GM23338 (cell line): ENCODE measurements around the gene OR13A1. TPM values are rescaled to one million over a fixed set of nuclear protein-coding genes. Genes with fewer than 3 reads are reported as not detected.
"Not testable (repeated sequence)": the region's sequence is repeated elsewhere in the genome, so short reads cannot be mapped to it uniquely, and the experiment has no call there.

Source experiments
- ATAC-seq: fragments of 200-7000 bp; cut with Tn5 transposase; 3 replicates; pipeline ENCODE4 v1.9.1; 2020
- DNase-seq: peaks from one replicate; pipeline ENCODE4 v3.0.0-alpha.2; 2015; ENCODE audit warnings: low spot score
- H2AFZ ChIP-seq: fragments of 200-600 bp; sonication (generic); 2 replicates; pipeline ENCODE4 v1.8.0; 2016; ENCODE audit warnings: antibody characterized with exemption, mild to moderate bottlenecking, moderate library complexity
- H3F3A ChIP-seq: fragments of 200-600 bp; sonication (generic); replicated peaks from 2 replicates; pipeline ENCODE4 v1.8.0; 2017; ENCODE audit warnings: antibody characterized with exemption, mixed run types, low read depth
- H3K27ac ChIP-seq: fragments of 200-600 bp; sonication (generic); 2 replicates; pipeline ENCODE4 v1.6.1; 2016; ENCODE audit warnings: low read depth
- H3K27me3 ChIP-seq: fragments of 200-600 bp; sonication (generic); 2 replicates; pipeline ENCODE4 v1.8.0; 2016; ENCODE audit warnings: mild to moderate bottlenecking, mixed run types, moderate library complexity; ENCODE audit not compliant: insufficient read depth
- H3K36me3 ChIP-seq: fragments of 200-600 bp; sonication (generic); 2 replicates; pipeline ENCODE4 v1.8.0; 2016; ENCODE audit warnings: mild to moderate bottlenecking; ENCODE audit not compliant: insufficient read depth
- H3K4me1 ChIP-seq: fragments of 200-600 bp; sonication (generic); 2 replicates; pipeline ENCODE4 v1.8.0; 2016; ENCODE audit warnings: mild to moderate bottlenecking, moderate library complexity; ENCODE audit not compliant: insufficient read depth
- H3K4me2 ChIP-seq: fragments of 200-600 bp; sonication (generic); 2 replicates; pipeline ENCODE4 v1.7.1; 2017; ENCODE audit warnings: mixed run types
- H3K4me3 ChIP-seq: fragments of 200-600 bp; sonication (generic); 2 replicates; pipeline ENCODE4 v1.6.1; 2016; ENCODE audit warnings: mixed run types
- H3K79me2 ChIP-seq: fragments of 200-600 bp; sonication (generic); replicated peaks from 2 replicates; pipeline ENCODE4 v1.8.0; 2017; ENCODE audit warnings: mild to moderate bottlenecking; ENCODE audit not compliant: insufficient read depth
- H3K9me2 ChIP-seq: fragments of 200-600 bp; sonication (generic); 2 replicates; pipeline ENCODE4 v1.8.0; 2017; ENCODE audit not compliant: insufficient read depth
- H4K20me1 ChIP-seq: fragments of 200-600 bp; sonication (generic); replicated peaks from 2 replicates; pipeline ENCODE4 v1.8.0; 2017; ENCODE audit warnings: mild to moderate bottlenecking; ENCODE audit not compliant: insufficient read depth
- H3K27ac Mint-ChIP-seq: 2 replicates; pipeline ENCODE4 v1.8.0; 2020; ENCODE audit warnings: inconsistent platforms, mild to moderate bottlenecking, moderate library complexity, mixed read lengths
- H3K27me3 Mint-ChIP-seq: 3 replicates; pipeline ENCODE4 v1.8.0; 2022; ENCODE audit warnings: low read depth, mild to moderate bottlenecking, moderate library complexity, mixed read lengths, inconsistent platforms; ENCODE audit not compliant: insufficient read depth, poor library complexity
- H3K36me3 Mint-ChIP-seq: 3 replicates; pipeline ENCODE4 v1.8.0; 2021; ENCODE audit warnings: low read depth, mild to moderate bottlenecking, inconsistent platforms, moderate library complexity, mixed read lengths
- H3K4me1 Mint-ChIP-seq: 3 replicates; pipeline ENCODE4 v1.8.0; 2020; ENCODE audit warnings: mild to moderate bottlenecking, inconsistent platforms, mixed read lengths
- H3K4me3 Mint-ChIP-seq: 3 replicates; pipeline ENCODE4 v1.8.0; 2021; ENCODE audit warnings: moderate library complexity, mild to moderate bottlenecking, inconsistent platforms, mixed read lengths
- H3K9me3 Mint-ChIP-seq: 3 replicates; pipeline ENCODE4 v1.8.0; 2020; ENCODE audit warnings: moderate library complexity, mild to moderate bottlenecking, inconsistent platforms, mixed read lengths
- CTCF ChIP-seq, 2 experiments: fragments of 200-600 bp in 1 of 2; sonication (generic) in 1 of 2; conservative IDR thresholded peaks; 2 replicates each; pipeline versions ENCODE4 v1.5.1 to v1.6.1; 2016 to 2017; ENCODE audit warnings: antibody characterized with exemption in 2 of 2, low read depth in 2 of 2, mild to moderate bottlenecking in 2 of 2, moderate library complexity in 1 of 2
- ETS1 ChIP-seq: IDR thresholded peaks from 2 replicates; pipeline ENCODE4 v1.6.1; 2016; ENCODE audit warnings: antibody characterized with exemption
- EZH2 ChIP-seq: fragments of 200-600 bp; sonication (generic); IDR thresholded peaks from one replicate; pipeline ENCODE4 v1.8.0; 2017; ENCODE audit warnings: antibody characterized with exemption, mild to moderate bottlenecking, low read depth; ENCODE audit not compliant: unreplicated experiment
- EZH2phosphoT487 ChIP-seq: fragments of 200-600 bp; sonication (generic); IDR thresholded peaks from one replicate; pipeline ENCODE4 v1.8.1; 2018; ENCODE audit warnings: antibody characterized with exemption; ENCODE audit not compliant: unreplicated experiment
- NANOG ChIP-seq: IDR thresholded peaks from 2 replicates; pipeline ENCODE4 v1.6.1; 2016; ENCODE audit warnings: antibody characterized with exemption, borderline replicate concordance
- POLR2AphosphoS5 ChIP-seq: IDR thresholded peaks from 2 replicates; pipeline ENCODE4 v1.6.1; 2016; ENCODE audit warnings: antibody characterized with exemption, low read depth
- REST ChIP-seq: IDR thresholded peaks from one replicate; pipeline ENCODE4 v1.6.1; 2018; ENCODE audit warnings: antibody characterized with exemption; ENCODE audit not compliant: unreplicated experiment
- ZNF331 ChIP-seq: fragments of 250-450 bp; sonication (Bioruptor Pico); IDR thresholded peaks from 2 replicates; pipeline ENCODE4 v1.5.0; 2020; ENCODE audit warnings: low read depth, mild to moderate bottlenecking, moderate library complexity
- ZNF462 ChIP-seq: fragments of 250-450 bp; sonication (Bioruptor Pico); IDR thresholded peaks from 2 replicates; pipeline ENCODE4 v1.5.0; 2020; ENCODE audit warnings: mild to moderate bottlenecking, moderate library complexity
- polyA plus RNA-seq: library from polyadenylated mRNA; unstranded; fragments of >200 nt; fragmentation: Nextera tagmentation; extraction: Ambion mirVana; gene quantifications from 2 replicates; pipeline ENCODE4 v1.2.1, GENCODE V29; 2016
- total RNA-seq: library from RNA; depleted of rRNA; stranded (reverse); fragments of >200 nt; shearing (Covaris generic); gene quantifications from 2 replicates; pipeline ENCODE4 v1.2.3, GENCODE V29; 2014

Gene OR13A1
- total and polyA plus RNA-seq, 2 experiments from 2014 or later = 0.21 TPM; not detected in 1

GRCh38 chr10:45298341-45298955, 17.0 kb downstream of the OR13A1 start:
- H3K27ac ChIP-seq, H4K20me1 ChIP-seq, H3K4me1 Mint-ChIP-seq, H3K4me3 Mint-ChIP-seq, H3K4me3 ChIP-seq, H3K4me2 ChIP-seq, ATAC-seq, H3K79me2 ChIP-seq, H3K36me3 Mint-ChIP-seq, H3K9me2 ChIP-seq, H3F3A ChIP-seq, H2AFZ ChIP-seq, H3K27me3 Mint-ChIP-seq, H3K27me3 ChIP-seq, H3K36me3 ChIP-seq, H3K27ac Mint-ChIP-seq, DNase-seq, H3K4me1 ChIP-seq, H3K9me3 Mint-ChIP-seq: not testable (repeated sequence)

- TF ChIP-seq NANOG = no peak
- no peak for TF ChIP-seq ZNF331
- no peak for TF ChIP-seq CTCF (conservative IDR thresholded peaks at IDR 0.05; ENCODE audit: low read depth in 2 of 2)
- no peak for TF ChIP-seq ZNF462 (CRISPR knock-in tag)
- no peak for TF ChIP-seq EZH2
- TF ChIP-seq ETS1 = no peak
- no peak for TF ChIP-seq REST
- TF ChIP-seq POLR2AphosphoS5 = no peak
- TF ChIP-seq EZH2phosphoT487 = no peak
- Histone ChIP-seq H3K4me2 (no peak overlapping the region), H3K4me3 (no peak overlapping the region), H3K36me3 (no peaks in the 10 kb centered on the region), H4K20me1 (no peaks in the 10 kb centered on the region), H3K27me3 (no peaks in the 10 kb centered on the region), H2AFZ (no peak overlapping the region), H3K4me1 (no peaks in the 10 kb centered on the region), H3K79me2 (no peaks in the 10 kb centered on the region), H3K9me2 (peaks cover 7% of the 10 kb centered on the region; the same call in 1 of the 2 replicates), H3K27ac (no peak overlapping the region), H3F3A (no peaks in the 10 kb centered on the region)
- Mint-ChIP-seq H3K27me3 (peaks cover 5% of the 10 kb centered on the region), H3K27ac (no peak overlapping the region), H3K4me3 (no peak overlapping the region), H3K36me3 (no peaks in the 10 kb centered on the region), H3K9me3 (peaks cover 5% of the 10 kb centered on the region; the same call in 2 of the 3 replicates), H3K4me1 (no peaks in the 10 kb centered on the region)
- DNase-seq = no peak
- no peak for ATAC-seq
Observed at GRCh38 chr10:45294681-45295080, 20.7 kb downstream of the OR13A1 start.
